H9 (cell line): Measurements from ENCODE around the gene TLR8. TPM values are rescaled to one million over a fixed set of nuclear protein-coding genes. Genes with fewer than 3 reads are reported as not detected.
"Not testable (repeated sequence)": the region's sequence is repeated elsewhere in the genome, so short reads cannot be mapped to it uniquely, and the experiment has no call there.

ENCODE experiments used
- DNase-seq: peaks from one replicate; pipeline ENCODE4 v3.0.0-alpha.2; 2017
- H2AFZ ChIP-seq: one replicate; pipeline ENCODE4 v1.6.1; 2013; ENCODE audit warnings: mild to moderate bottlenecking, low read length, control low read depth, moderate library complexity
- H2AK5ac ChIP-seq: 2 replicates; pipeline ENCODE4 v1.6.1; 2013; ENCODE audit warnings: low read length, control low read depth, mixed read lengths; ENCODE audit not compliant: insufficient read length
- H2BK120ac ChIP-seq: one replicate; pipeline ENCODE4 v1.6.1; 2013; ENCODE audit warnings: low read depth, mild to moderate bottlenecking, low read length, control low read depth, inconsistent platforms; ENCODE audit not compliant: poor library complexity, severe bottlenecking
- H2BK12ac ChIP-seq: 2 replicates; pipeline ENCODE4 v1.6.1; 2013; ENCODE audit warnings: low read length, control low read depth, mixed read lengths, low read depth; ENCODE audit not compliant: insufficient read length
- H2BK15ac ChIP-seq: 2 replicates; pipeline ENCODE4 v1.6.1; 2013; ENCODE audit warnings: low read depth, low read length, control low read depth
- H2BK20ac ChIP-seq: one replicate; pipeline ENCODE4 v1.6.1; 2013; ENCODE audit warnings: low read depth, mild to moderate bottlenecking, low read length, control low read depth, inconsistent platforms; ENCODE audit not compliant: poor library complexity, severe bottlenecking
- H2BK5ac ChIP-seq: 2 replicates; pipeline ENCODE4 v1.6.1; 2013; ENCODE audit warnings: low read length, control low read depth, mixed read lengths; ENCODE audit not compliant: insufficient read length
- H3K14ac ChIP-seq: 2 replicates; pipeline ENCODE4 v1.6.1; 2013; ENCODE audit warnings: low read length, control low read depth; ENCODE audit not compliant: insufficient read depth
- H3K18ac ChIP-seq: 2 replicates; pipeline ENCODE4 v1.6.1; 2013; ENCODE audit warnings: low read depth, mild to moderate bottlenecking, mixed read lengths, low read length, control low read depth; ENCODE audit not compliant: insufficient read length
- H3K23ac ChIP-seq: 2 replicates; pipeline ENCODE4 v1.6.1; 2013; ENCODE audit warnings: low read length, control low read depth, mixed read lengths, low read depth; ENCODE audit not compliant: insufficient read length
- H3K23me2 ChIP-seq: 2 replicates; pipeline ENCODE4 v1.6.1; 2013; ENCODE audit warnings: low read depth, mild to moderate bottlenecking, mixed read lengths, low read length, control low read depth; ENCODE audit not compliant: insufficient read length, poor library complexity, severe bottlenecking
- H3K27ac ChIP-seq: 2 replicates; pipeline ENCODE4 v1.5.1; 2013; ENCODE audit warnings: low read length, control low read depth, mixed read lengths, low read depth; ENCODE audit not compliant: insufficient read length
- H3K27me3 ChIP-seq: 2 replicates; pipeline ENCODE4 v1.6.1; 2013; ENCODE audit warnings: low read length, control low read depth, inconsistent platforms; ENCODE audit not compliant: insufficient read depth
- H3K4ac ChIP-seq: 2 replicates; pipeline ENCODE4 v1.6.1; 2013; ENCODE audit warnings: low read depth, mild to moderate bottlenecking, control low read depth, inconsistent platforms, low read length, moderate library complexity
- H3K4me1 ChIP-seq: 2 replicates; pipeline ENCODE4 v1.6.1; 2013; ENCODE audit warnings: low read length, control low read depth, inconsistent platforms; ENCODE audit not compliant: insufficient read depth
- H3K4me2 ChIP-seq: 2 replicates; pipeline ENCODE4 v1.6.1; 2013; ENCODE audit warnings: low read length, control low read depth, mixed read lengths; ENCODE audit not compliant: insufficient read length, insufficient read depth
- H3K56ac ChIP-seq: 2 replicates; pipeline ENCODE4 v1.6.1; 2013; ENCODE audit warnings: low read depth, mild to moderate bottlenecking, mixed read lengths, low read length, control low read depth; ENCODE audit not compliant: insufficient read length
- H3K79me1 ChIP-seq: 2 replicates; pipeline ENCODE4 v1.6.1; 2013; ENCODE audit warnings: low read depth, mild to moderate bottlenecking, moderate library complexity, low read length, control low read depth, inconsistent platforms; ENCODE audit not compliant: insufficient read depth, poor library complexity, severe bottlenecking
- H3K79me2 ChIP-seq: 2 replicates; pipeline ENCODE4 v1.6.1; 2013; ENCODE audit warnings: low read length, control low read depth, inconsistent platforms; ENCODE audit not compliant: insufficient read depth
- H3K9ac ChIP-seq: 2 replicates; pipeline ENCODE4 v1.6.1; 2013; ENCODE audit warnings: low read length, control low read depth, mixed read lengths; ENCODE audit not compliant: insufficient read length; ENCODE audit errors: extremely low read depth
- H3K9me3 ChIP-seq: one replicate; pipeline ENCODE4 v1.6.1; 2013; ENCODE audit warnings: low read depth, low read length, inconsistent platforms; ENCODE audit not compliant: control insufficient read depth
- H3T11ph ChIP-seq: one replicate; pipeline ENCODE4 v1.6.1; 2013; ENCODE audit warnings: mild to moderate bottlenecking, low read length, control low read depth, inconsistent platforms
- H4K20me1 ChIP-seq: one replicate; pipeline ENCODE4 v1.6.1; 2013; ENCODE audit not compliant: control insufficient read depth, insufficient read length, insufficient read depth
- H4K5ac ChIP-seq: 2 replicates; pipeline ENCODE4 v1.6.1; 2013; ENCODE audit warnings: low read depth, mild to moderate bottlenecking, mixed read lengths, low read length, control low read depth; ENCODE audit not compliant: insufficient read length
- H4K8ac ChIP-seq: replicated peaks from 2 replicates; pipeline ENCODE4 v1.6.1; 2013; ENCODE audit warnings: low read length, control low read depth, mixed read lengths, low read depth; ENCODE audit not compliant: insufficient read length
- H4K91ac ChIP-seq: 2 replicates; pipeline ENCODE4 v1.6.1; 2013; ENCODE audit warnings: low read depth, mild to moderate bottlenecking, moderate library complexity, mixed read lengths, low read length, control low read depth; ENCODE audit not compliant: insufficient read length
- H3K27ac Mint-ChIP-seq, 3 experiments: 2 replicates in 2 of 3; 3 replicates in 1 of 3; pipeline ENCODE4 v1.8.0; 2020 to 2021; ENCODE audit warnings: mixed read lengths in 3 of 3, mild to moderate bottlenecking in 1 of 3, moderate library complexity in 1 of 3
- H3K27me3 Mint-ChIP-seq: 2 replicates; pipeline ENCODE4 v1.8.0; 2021; ENCODE audit warnings: low read depth, mild to moderate bottlenecking, moderate library complexity, mixed read lengths
- H3K36me3 Mint-ChIP-seq, 3 experiments: 2 replicates in 2 of 3; 3 replicates in 1 of 3; pipeline ENCODE4 v1.8.0; 2020 to 2021; ENCODE audit warnings: low read depth in 3 of 3, mixed read lengths in 3 of 3; ENCODE audit not compliant: insufficient read depth in 1 of 3
- H3K4me1 Mint-ChIP-seq, 2 experiments: 2 replicates each; pipeline ENCODE4 v1.8.0; 2020; ENCODE audit warnings: mixed read lengths in 2 of 2
- H3K4me3 Mint-ChIP-seq, 2 experiments: 2 replicates in 1 of 2; 3 replicates in 1 of 2; pipeline ENCODE4 v1.8.0; 2020 to 2021; ENCODE audit warnings: mild to moderate bottlenecking in 2 of 2, mixed read lengths in 2 of 2, moderate library complexity in 1 of 2
- H3K9me3 Mint-ChIP-seq, 2 experiments: 2 replicates in 1 of 2; 3 replicates in 1 of 2; pipeline ENCODE4 v1.8.0; 2020; ENCODE audit warnings: mild to moderate bottlenecking in 2 of 2, mixed read lengths in 2 of 2, moderate library complexity in 1 of 2
- WGBS: extraction: QIAGEN DNeasy Blood & Tissue Kit; methylation state at CpG from one replicate; pipeline ENCODE4 v1.1.7; 2013; ENCODE audit warnings: missing lambda C conversion rate, low lambda C conversion rate, mixed read lengths; ENCODE audit not compliant: insufficient read length; ENCODE audit errors: extremely low coverage; 5-methylcytosine and 5-hydroxymethylcytosine counted together
- total RNA-seq: library from RNA; stranded (reverse); gene quantifications from 2 replicates; pipeline ENCODE4 v1.2.1, GENCODE V29; 2021

Gene TLR8
- total RNA-seq, 1 experiment from 2014 or later = not detected

GRCh38 chrX:12943592-12943991, 37.2 kb downstream of the TLR8 start:
- not testable (repeated sequence) for H3K27me3 ChIP-seq, H3T11ph ChIP-seq, H3K56ac ChIP-seq, H2AFZ ChIP-seq, H4K5ac ChIP-seq, H2BK5ac ChIP-seq, H4K20me1 ChIP-seq, H3K27ac Mint-ChIP-seq, H3K9me3 ChIP-seq, H3K27me3 Mint-ChIP-seq, H4K91ac ChIP-seq, H2BK15ac ChIP-seq, H3K18ac ChIP-seq, H3K4ac ChIP-seq, H3K9ac ChIP-seq, H3K79me2 ChIP-seq, H3K23ac ChIP-seq, H3K79me1 ChIP-seq, H3K14ac ChIP-seq, H2BK12ac ChIP-seq, H3K4me2 ChIP-seq, H2AK5ac ChIP-seq, H3K27ac ChIP-seq, H4K8ac ChIP-seq, H3K4me1 ChIP-seq, H2BK20ac ChIP-seq, H3K23me2 ChIP-seq, H3K4me3 Mint-ChIP-seq, DNase-seq, H2BK120ac ChIP-seq
- peaks cover 31 to 41% (median 39%) of the 10 kb centered on the region in 3 experiments for H3K36me3 Mint-ChIP-seq
- WGBS = no CpG with 5 or more reads among the region's 6 CpGs
- peaks cover 62 to 77% of the 10 kb centered on the region in 2 experiments for H3K9me3 Mint-ChIP-seq
- H3K4me1 Mint-ChIP-seq = peaks cover 24 to 27% of the 10 kb centered on the region in 2 experiments

- not testable (repeated sequence) for H3T11ph ChIP-seq, H3K9ac ChIP-seq, H3K27me3 ChIP-seq, H3K27me3 Mint-ChIP-seq, H3K9me3 ChIP-seq, H3K14ac ChIP-seq, DNase-seq, H3K4me1 ChIP-seq, H2BK15ac ChIP-seq, H3K27ac Mint-ChIP-seq, H3K23me2 ChIP-seq, H3K79me1 ChIP-seq, H2AK5ac ChIP-seq, H2BK20ac ChIP-seq, H3K79me2 ChIP-seq, H3K4me2 ChIP-seq, H2BK120ac ChIP-seq, H4K8ac ChIP-seq, H4K91ac ChIP-seq, H2BK12ac ChIP-seq, H3K23ac ChIP-seq, H4K5ac ChIP-seq, H2AFZ ChIP-seq, H3K27ac ChIP-seq, H3K56ac ChIP-seq, H3K18ac ChIP-seq, H4K20me1 ChIP-seq, H3K4me3 Mint-ChIP-seq, H3K4ac ChIP-seq, H2BK5ac ChIP-seq
- peaks cover 65 to 76% of the 10 kb centered on the region in 2 experiments for H3K9me3 Mint-ChIP-seq
- WGBS = no CpG with 5 or more reads among the region's 4 CpGs
- H3K36me3 Mint-ChIP-seq = peaks cover 31 to 35% (median 35%) of the 10 kb centered on the region in 3 experiments
- H3K4me1 Mint-ChIP-seq = peaks cover 24 to 30% of the 10 kb centered on the region in 2 experiments
Observed at GRCh38 chrX:12944452-12944851, 38.0 kb downstream of the TLR8 start.
